AG09319 (cell line): ENCODE data around the gene SMIM14.
"Not testable (repeated sequence)": the region's sequence is repeated elsewhere in the genome, so short reads cannot be mapped to it uniquely, and the experiment has no call there.

Source experiments
- DNase-seq: peaks from one replicate; pipeline ENCODE4 v3.0.0-alpha.2; 2010; ENCODE audit warnings: low read depth; ENCODE audit errors: extremely low read depth
- CTCF ChIP-seq: IDR thresholded peaks from 2 replicates; pipeline ENCODE4 v1.5.1; 2011; ENCODE audit warnings: low read depth, mild to moderate bottlenecking, inconsistent platforms, low read length, moderate library complexity

SMIM14 gene

GRCh38 chr4:39655211-39655610 lies 16.5 kb upstream of the SMIM14 start:
- TF ChIP-seq CTCF, result no peak
- no peak for DNase-seq

GRCh38 chr4:39651586-39651985 lies 12.9 kb upstream of the SMIM14 start:
- not testable (repeated sequence) for DNase-seq

GRCh38 chr4:39649639-39650265 lies 11.1 kb upstream of the SMIM14 start:
- DNase-seq, result no peak
- no peak for TF ChIP-seq CTCF

- no peak for DNase-seq
- TF ChIP-seq CTCF, result no peak
Measured at GRCh38 chr4:39648827-39649558, 10.3 kb upstream of the SMIM14 start.

- no peak for DNase-seq
Measured at GRCh38 chr4:39648213-39648612, 9.5 kb upstream of the SMIM14 start.

GRCh38 chr4:39642885-39643552 lies 4.4 kb upstream of the SMIM14 start:
- DNase-seq, result no peak
- no peak for TF ChIP-seq CTCF

More at GRCh38 chr4:39648213-39648612, 9.5 kb upstream of the SMIM14 start:
- TF ChIP-seq CTCF, result no peak

- DNase-seq, result no peak
- no peak for TF ChIP-seq CTCF
Measured at GRCh38 chr4:39641451-39641850, 2.8 kb upstream of the SMIM14 start.
